Measurements from ENCODE around the gene PTPN7. TPM values are rescaled to one million over a fixed set of nuclear protein-coding genes. Genes with fewer than 3 reads are reported as not detected.
"Not testable (repeated sequence)": the region's sequence is repeated elsewhere in the genome, so short reads cannot be mapped to it uniquely, and the experiment has no call there.

Gene PTPN7
- total and polyA plus RNA-seq, 10 of the 15 experiments (the other 5 are each of a cell fraction or from before 2014, with no cell fraction given), result 7.9 to 117 (median 102) TPM

- RAD21 ChIA-PET (ENCODE audit: unreplicated experiment), result interaction anchor here (3.7 kb wide), 1 partner anchor 102 kb away, joined by 59 read pairs; the partner anchor contains the start of gene ELF3
- H4K20me1 ChIP-seq (ENCODE audit: control insufficient read depth, insufficient read depth); ATAC-seq; H3K9me3 ChIP-seq (replicated peaks; ENCODE audit: control insufficient read depth, insufficient read depth, low read length); H2AFZ ChIP-seq (ENCODE audit: control insufficient read depth, low read depth, low read length); H3K79me2 ChIP-seq (ENCODE audit: control insufficient read depth, insufficient read depth, low read length); H3K36me3 ChIP-seq (ENCODE audit: control insufficient read depth in 2 of 2, insufficient read depth in 2 of 2, low read length in 1 of 2); H3K27ac ChIP-seq (ENCODE audit: control insufficient read depth, insufficient read depth); H3K4me3 ChIP-seq; H3K27me3 ChIP-seq (replicated peaks in 1 of 2; ENCODE audit: control insufficient read depth in 2 of 2, insufficient read depth in 2 of 2, low read length in 1 of 2); H3K4me2 ChIP-seq (ENCODE audit: control insufficient read depth, insufficient read depth); FAIRE-seq; H3K9ac ChIP-seq (ENCODE audit: control insufficient read depth, insufficient read depth, low read length); BruUV-seq (replicated peaks); POLR2A ChIA-PET; intact Hi-C loops (cut with micrococcal nuclease; ENCODE audit: unreplicated experiment); DNase-seq (ENCODE audit: low read depth, low spot score); in situ Hi-C loops (cut with MboI): not testable (repeated sequence)
- SMC1A ChIA-PET (ENCODE audit: uncharacterized antibody, unreplicated experiment), result interaction anchor here (0.6 kb wide), 1 partner anchor 101 kb away, joined by 3 read pairs; the partner anchor contains the start of gene ELF3
- H3K4me1 ChIP-seq (ENCODE audit: control insufficient read depth, insufficient read depth, low read length), result peaks cover 14% of the 10 kb centered on the region
- CTCF ChIA-PET, result interaction anchor here (0.7 to 10.5 kb wide), 2 partner anchors 26 to 102 kb away, joined by 3 to 171 read pairs; partner anchors contain the start of gene ELF3
- 20% methylated on average over 7 of the region's 7 CpGs for WGBS (ENCODE audit: insufficient coverage, insufficient replicate concordance, low lambda C conversion rate, missing lambda C conversion rate)
These were observed 48.8 kb downstream of the PTPN7 start for GRCh38 chr1:202111589-202111988.

- ChIA-PET POLR2A (no interaction called here), CTCF (interaction anchor here (0.7 kb wide), 1 partner anchor 25 kb away, joined by 3 read pairs; no protein-coding TSS in a partner anchor), RAD21 (ENCODE audit: unreplicated experiment) (no interaction called here), SMC1A (ENCODE audit: uncharacterized antibody, unreplicated experiment) (no interaction called here)
- no peak for TF ChIP-seq BRCA1 (IDR thresholded peaks at IDR 0.05; ENCODE audit: low read depth, low read length)
- H3K27ac ChIP-seq (ENCODE audit: control insufficient read depth, insufficient read depth), result no peak overlapping the region
- 68% methylated on average over 3 of the region's 3 CpGs for WGBS (ENCODE audit: insufficient coverage, insufficient replicate concordance, low lambda C conversion rate, missing lambda C conversion rate)
- peaks cover 14% of the 10 kb centered on the region for H3K4me1 ChIP-seq (ENCODE audit: control insufficient read depth, insufficient read depth, low read length)
- intact Hi-C loops (cut with micrococcal nuclease; ENCODE audit: unreplicated experiment) (no loop called here), in situ Hi-C loops (cut with MboI) (no loop called here)
- ATAC-seq (no peak), FAIRE-seq (no peak), DNase-seq (ENCODE audit: low read depth, low spot score) (no peak)
- H3K9ac ChIP-seq (ENCODE audit: control insufficient read depth, insufficient read depth, low read length), result no peak overlapping the region
- H4K20me1 ChIP-seq (ENCODE audit: control insufficient read depth, insufficient read depth), result no peaks in the 10 kb centered on the region
- H3K4me2 ChIP-seq (ENCODE audit: control insufficient read depth, insufficient read depth), result no peak overlapping the region
- H3K36me3 ChIP-seq (ENCODE audit: control insufficient read depth in 2 of 2, insufficient read depth in 2 of 2, low read length in 1 of 2), result no peaks in the 10 kb centered on the region
- no TSS peak for BruUV-seq (replicated peaks)
- H3K79me2 ChIP-seq (ENCODE audit: control insufficient read depth, insufficient read depth, low read length), result no peaks in the 10 kb centered on the region
- H3K4me3 ChIP-seq, result no peak overlapping the region
- H2AFZ ChIP-seq (ENCODE audit: control insufficient read depth, low read depth, low read length), result no peak overlapping the region
- no peaks in the 10 kb centered on the region for H3K9me3 ChIP-seq (replicated peaks; ENCODE audit: control insufficient read depth, insufficient read depth, low read length)
- H3K27me3 ChIP-seq (replicated peaks in 1 of 2; ENCODE audit: control insufficient read depth in 2 of 2, insufficient read depth in 2 of 2, low read length in 1 of 2), result no peaks in the 10 kb centered on the region
These were observed 49.4 kb downstream of the PTPN7 start for GRCh38 chr1:202110977-202111376.
